Kidney glomerular epithelial cell (primary cell): ENCODE results near the gene UBTD1.
"Not testable (repeated sequence)": the region's sequence is repeated elsewhere in the genome, so short reads cannot be mapped to it uniquely, and the experiment has no call there.

ENCODE experiments used
- DNase-seq: peaks from one replicate; lab custom pipeline; 2025; lab: John Stamatoyannopoulos, UW

UBTD1 gene

GRCh38 chr10:97538839-97539238 lies 40.1 kb downstream of the UBTD1 start:
- DNase-seq: peak; percentile 75

DNA sequence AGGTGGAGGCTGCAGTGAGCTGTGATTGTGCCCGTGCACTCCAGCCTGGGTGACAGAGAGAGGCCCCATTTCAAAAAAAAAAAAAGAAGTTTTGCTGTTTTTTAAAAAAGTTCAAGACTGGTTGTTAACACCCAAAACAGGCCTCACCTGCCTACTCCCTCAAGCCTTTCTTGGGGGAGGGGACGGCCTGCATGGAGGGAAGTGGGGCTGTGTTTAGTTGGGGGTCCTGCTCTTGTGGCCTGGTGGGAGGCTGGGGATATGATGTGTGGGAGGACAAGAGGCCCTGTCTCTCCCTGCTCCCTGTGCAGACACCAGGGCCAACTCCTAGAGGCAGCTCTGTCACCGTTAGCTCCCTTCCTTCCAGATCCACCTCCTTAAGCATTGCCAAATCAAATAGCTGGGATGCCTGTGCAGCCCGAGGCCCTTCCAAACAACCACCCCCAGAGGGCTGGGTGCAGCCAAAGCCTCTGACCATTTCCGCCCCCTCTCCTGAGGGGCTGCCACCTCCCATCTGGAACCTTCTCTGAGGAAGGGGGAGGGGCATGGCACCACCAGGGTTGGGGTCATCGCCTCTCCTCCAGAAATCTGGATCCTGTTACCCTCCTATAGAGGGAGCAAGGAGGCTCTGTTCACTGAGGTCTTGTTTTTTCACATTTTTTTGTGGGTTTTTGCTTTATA lies 40.9 kb downstream of the UBTD1 start:
- DNase-seq: peak; percentile 84

DNA sequence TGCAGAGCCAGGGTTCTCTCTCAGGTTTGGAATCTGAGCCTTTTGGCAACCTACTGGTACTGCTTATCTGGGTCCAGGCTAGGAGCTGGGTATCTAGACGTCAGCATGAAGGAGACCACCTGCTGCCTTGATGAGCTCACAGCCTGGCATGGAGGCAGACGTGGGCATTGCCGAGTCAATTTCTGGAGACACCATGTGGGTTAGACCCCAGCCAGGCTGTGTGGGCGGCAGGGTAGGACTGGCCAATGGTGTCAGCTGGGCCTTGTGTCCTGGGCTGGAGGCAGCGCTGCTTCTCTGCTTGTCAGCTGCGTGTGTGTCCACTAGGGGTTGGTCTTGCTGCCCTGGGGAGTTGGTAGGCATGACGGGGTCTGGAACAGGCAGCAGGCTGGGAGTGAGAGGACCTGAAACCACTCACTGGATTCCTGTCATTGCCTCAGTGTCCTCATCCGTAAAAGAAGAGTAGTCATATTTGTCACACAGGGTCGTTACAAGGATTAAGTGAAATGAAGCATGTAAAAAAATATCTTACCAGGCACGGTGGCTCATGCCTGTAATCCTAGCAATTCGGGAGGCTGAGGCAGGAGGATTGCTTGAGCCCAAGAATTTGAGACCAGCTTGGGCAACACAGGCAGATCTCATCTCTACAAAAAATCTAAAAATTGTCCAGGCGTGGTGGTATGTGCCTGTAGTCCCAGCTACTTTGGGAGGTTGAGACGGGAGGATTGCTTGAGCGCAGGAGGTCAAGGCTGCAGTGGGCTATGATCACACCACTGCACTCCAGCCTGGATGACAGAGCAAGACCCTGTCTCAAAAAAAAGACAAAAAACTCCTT lies 42.2 kb downstream of the UBTD1 start:
- DNase-seq: peak; percentile 44

GRCh38 chr10:97542169-97543024 lies 43.7 kb downstream of the UBTD1 start:
- DNase-seq: peak; percentile 92

DNA sequence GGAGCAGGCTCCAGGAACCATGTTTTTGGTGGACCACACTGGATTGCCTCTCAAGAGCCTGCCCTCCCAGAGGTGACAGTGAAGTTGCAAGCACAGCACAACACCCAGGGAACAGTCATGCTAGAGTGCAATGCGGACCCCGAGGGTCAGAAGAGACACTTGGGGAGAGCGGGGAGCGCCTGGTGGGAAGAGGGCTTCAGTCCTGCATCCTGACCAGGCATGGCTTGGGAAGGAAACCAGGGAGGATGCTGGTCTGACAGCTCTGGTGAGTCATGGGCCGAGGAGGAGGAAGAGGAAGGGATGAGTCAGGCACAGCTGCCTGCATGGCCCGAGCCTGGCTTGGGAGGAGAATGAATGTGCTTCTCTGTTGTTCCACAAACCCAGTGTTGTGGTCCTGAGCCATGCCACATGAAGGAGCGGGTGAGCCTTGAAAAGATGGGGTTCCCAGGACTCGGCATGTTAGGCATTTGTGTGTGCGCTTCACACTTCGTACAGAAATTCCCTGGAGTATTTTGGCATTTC lies 44.4 kb downstream of the UBTD1 start:
- DNase-seq: peak; percentile 87

GRCh38 chr10:97546456-97547270 lies 47.9 kb downstream of the UBTD1 start:
- DNase-seq: no peak

DNA sequence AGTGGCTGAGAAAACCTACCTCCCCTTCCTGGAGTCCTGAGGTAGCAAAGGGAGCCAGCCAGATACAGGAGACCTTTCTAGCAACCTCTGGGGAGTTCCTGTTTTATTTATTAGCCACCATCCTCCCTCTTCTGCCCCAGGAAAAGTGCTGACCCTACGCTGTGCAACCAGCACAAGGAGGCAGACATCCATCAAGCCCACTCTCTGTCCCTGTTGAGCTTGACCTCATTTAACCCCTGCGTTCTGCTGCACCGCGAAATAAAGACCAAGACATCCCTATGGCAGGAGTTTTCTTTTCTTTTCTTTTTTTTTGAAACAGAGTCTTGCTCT lies 48.5 kb downstream of the UBTD1 start:
- no peak for DNase-seq

DNA sequence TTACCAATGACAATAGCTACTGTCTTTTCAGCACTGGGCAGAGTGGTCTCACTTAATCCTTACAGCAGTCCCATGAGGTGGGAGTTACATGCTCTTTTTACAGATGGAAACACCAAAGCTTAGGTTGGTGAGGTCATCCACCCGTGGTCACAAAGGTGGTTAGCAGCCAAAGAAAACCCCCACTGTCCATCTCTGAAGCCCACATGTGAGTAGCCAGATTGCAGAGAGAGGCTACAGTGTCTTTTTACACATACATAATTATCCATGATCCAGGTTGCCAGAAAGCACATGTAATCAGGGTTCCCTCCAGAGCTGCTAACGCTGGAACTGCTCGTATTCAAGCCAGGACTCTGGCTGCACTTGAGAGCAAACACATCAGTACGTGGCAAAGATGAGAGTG lies 49.2 kb downstream of the UBTD1 start:
- no peak for DNase-seq

DNA sequence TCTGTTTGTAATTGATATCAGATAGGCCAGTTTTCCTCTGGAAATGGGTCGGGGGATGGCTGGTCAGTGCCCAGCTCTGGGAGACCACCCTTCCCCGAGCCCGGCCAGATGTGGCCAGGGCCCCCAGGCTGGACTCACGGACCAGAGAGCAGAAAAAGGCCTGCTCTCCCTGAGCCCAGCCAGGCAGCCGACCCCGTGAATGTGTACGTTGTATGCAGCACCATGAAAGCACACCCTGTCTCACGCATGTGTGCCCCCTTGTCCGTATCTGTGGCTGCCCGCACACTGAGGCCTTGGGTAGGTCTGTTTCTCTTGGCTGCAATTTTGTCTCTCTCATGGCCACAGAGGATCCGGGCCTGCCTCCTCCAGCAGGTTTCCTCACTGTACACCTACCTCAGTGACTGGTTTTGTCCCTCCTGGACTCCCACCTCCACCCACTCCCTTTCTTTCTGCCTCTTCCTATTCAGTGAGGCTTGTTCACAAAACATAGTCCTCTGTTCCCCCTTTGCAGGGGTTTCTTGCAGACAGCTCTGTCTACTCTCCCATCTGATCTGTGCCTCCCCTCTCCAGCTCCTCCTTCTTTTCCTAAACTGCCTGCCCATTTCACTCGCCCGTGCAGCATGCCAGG lies 50.2 kb downstream of the UBTD1 start:
- no peak for DNase-seq

GRCh38 chr10:97549587-97550322 lies 51.0 kb downstream of the UBTD1 start:
- no peak for DNase-seq

DNA sequence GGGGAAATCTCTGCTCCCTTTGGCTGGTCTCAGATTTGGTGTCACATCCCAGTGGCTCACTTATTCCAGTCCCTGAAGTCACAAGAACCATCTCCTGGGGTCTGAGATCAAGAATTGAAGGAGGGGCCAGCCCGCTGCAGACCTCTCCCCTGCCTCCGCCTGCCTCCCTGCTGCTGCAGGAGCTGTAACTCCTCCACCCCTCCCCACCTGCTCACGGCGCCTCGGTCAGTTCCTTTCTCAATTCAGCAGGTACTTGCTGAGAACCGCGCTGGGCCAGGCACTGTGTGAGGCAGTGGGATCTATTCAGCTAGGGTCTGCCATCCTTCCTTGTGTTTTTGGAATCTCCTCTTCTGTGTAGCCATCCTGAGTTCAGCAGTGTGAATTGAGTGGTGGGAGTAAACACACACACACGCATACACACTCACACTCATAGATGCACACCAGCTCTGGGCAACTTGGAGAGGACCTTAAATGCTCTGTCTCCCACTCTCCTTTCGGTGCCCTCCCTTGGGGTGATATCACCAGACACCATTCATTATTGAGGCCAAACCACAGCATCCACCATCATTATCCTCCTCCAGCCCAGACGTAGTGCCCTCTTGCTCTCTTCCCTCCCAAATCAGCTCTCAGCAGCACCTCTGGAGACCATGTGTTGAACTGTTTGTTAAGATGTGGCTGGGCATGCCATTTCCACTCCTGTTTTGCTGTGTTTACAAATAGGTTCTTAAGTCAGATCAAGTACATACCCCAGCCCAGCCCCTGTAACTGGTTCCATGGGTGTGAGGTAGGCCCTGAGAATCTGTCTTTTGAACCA lies 51.8 kb downstream of the UBTD1 start:
- DNase-seq: no peak

- no peak for DNase-seq
These were observed 52.5 kb downstream of the UBTD1 start for GRCh38 chr10:97551271-97551670.

DNA sequence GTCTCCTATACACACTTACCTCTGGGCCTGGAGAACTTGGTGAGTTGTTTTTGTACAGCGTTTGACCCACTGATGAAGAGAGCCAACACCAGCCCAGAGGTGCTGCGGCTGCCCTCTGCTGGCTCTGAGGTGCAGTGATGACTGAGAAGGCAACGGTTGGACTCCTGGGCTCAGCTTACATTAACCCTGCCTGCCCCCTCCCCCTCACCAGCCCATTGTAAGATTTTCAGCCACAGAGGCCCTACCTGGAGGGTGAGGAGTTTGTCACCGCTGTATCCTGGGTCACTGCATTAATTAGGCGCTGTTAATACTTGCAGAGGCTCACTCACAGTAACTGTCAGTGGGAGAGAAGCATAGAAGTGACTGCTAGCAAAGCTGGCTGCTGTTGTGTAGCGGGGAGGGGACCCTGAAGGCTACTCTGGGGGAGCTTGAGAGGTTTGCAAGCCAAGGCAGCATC lies 54.9 kb downstream of the UBTD1 start:
- DNase-seq: peak; percentile 61

GRCh38 chr10:97554336-97554735 lies 55.6 kb downstream of the UBTD1 start:
- not testable (repeated sequence) for DNase-seq

DNA sequence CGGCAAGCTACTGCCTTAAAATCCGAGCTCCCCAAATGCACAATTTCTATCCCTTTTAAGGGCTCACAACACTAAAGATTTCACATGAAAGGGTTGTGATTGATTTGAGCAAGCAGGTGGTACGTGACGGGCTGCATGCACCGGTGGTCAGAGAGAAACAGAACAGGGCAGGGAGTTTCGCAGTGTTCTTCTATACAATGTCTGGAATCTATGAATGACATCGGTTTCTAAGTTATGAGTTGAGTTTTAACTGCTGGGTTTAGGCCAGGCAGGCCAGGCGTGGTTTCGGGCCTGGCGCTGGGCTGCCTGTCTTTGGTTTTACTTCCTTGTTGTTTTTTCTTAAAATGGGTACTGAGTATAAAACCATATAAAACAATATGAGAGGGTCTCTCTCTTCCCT lies 56.8 kb downstream of the UBTD1 start:
- DNase-seq: not testable (repeated sequence)

GRCh38 chr10:97560731-97561381 lies 62.1 kb downstream of the UBTD1 start:
- DNase-seq: peak; percentile 75

DNA sequence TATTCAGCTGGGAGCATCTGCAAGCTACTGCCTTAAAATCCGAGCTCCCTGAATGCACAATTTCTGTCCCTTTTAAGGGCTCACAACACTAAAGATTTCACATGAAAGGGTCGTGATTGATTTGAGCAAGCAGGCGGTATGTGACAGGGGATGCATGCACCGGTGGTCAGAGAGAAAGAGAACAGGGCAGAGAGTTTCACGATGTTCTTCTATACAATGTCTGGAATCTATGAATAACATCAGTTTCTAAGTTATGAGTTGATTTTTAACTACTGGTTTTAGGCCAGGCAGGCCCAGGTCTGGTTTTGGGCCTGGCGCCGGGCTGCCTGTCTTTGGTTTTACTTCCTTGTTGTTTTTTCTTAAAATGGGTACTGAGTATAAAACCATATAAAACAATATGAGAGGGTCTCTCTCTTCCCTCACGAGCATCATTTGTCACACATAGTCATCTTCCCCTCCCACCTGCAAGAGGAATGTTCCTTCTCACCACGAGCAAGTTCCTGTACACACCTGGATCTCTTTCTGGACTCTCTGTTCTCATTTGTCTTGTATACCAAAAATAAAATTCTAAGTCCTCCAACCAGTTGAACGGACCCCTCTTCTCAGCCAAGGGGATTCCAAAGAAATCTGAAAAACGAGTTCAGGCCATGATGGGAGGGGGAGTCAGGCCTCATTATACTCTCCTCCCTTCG lies 62.8 kb downstream of the UBTD1 start:
- DNase-seq: not testable (repeated sequence)

- DNase-seq: not testable (repeated sequence)
These were observed 63.6 kb downstream of the UBTD1 start for GRCh38 chr10:97562329-97562728.
